Retinal pigment epithelial cell (primary cell): ENCODE results near the gene MAPK8IP1.

ENCODE experiments used
- DNase-seq: peaks from one replicate; pipeline ENCODE4 v3.0.0-alpha.2; 2010; ENCODE audit warnings: low read depth
- H3K4me3 ChIP-seq: 2 replicates; pipeline ENCODE4 v1.5.1; 2011; ENCODE audit warnings: mild to moderate bottlenecking, low read length, control low read depth, moderate library complexity
- CTCF ChIP-seq: conservative IDR thresholded peaks from 2 replicates; pipeline ENCODE4 v1.5.1; 2011; ENCODE audit warnings: low read depth, low read length, control low read depth, inconsistent platforms

MAPK8IP1 gene

GRCh38 chr11:45860764-45861510, 24.5 kb upstream of the MAPK8IP1 start:
- no peak overlapping the region for H3K4me3 ChIP-seq
- no peak for DNase-seq
- no peak for TF ChIP-seq CTCF

GRCh38 chr11:45864041-45864440, 21.4 kb upstream of the MAPK8IP1 start:
- no peak for TF ChIP-seq CTCF
- no peak for DNase-seq
- H3K4me3 ChIP-seq: no peak overlapping the region

- no peak for DNase-seq
- TF ChIP-seq CTCF: no peak
Measured at GRCh38 chr11:45869551-45869950, 15.9 kb upstream of the MAPK8IP1 start.

GRCh38 chr11:45870706-45871105, 14.7 kb upstream of the MAPK8IP1 start:
- no peak for TF ChIP-seq CTCF
- H3K4me3 ChIP-seq: no peak overlapping the region
- no peak for DNase-seq

More at GRCh38 chr11:45869551-45869950, 15.9 kb upstream of the MAPK8IP1 start:
- H3K4me3 ChIP-seq: no peak overlapping the region

- no peak for TF ChIP-seq CTCF
- no peak for DNase-seq
- no peak overlapping the region for H3K4me3 ChIP-seq
Measured at GRCh38 chr11:45871638-45872037, 13.8 kb upstream of the MAPK8IP1 start.

GRCh38 chr11:45872651-45873356, 12.6 kb upstream of the MAPK8IP1 start:
- H3K4me3 ChIP-seq: no peak overlapping the region
- no peak for DNase-seq
- peak; percentile 89 for TF ChIP-seq CTCF

- DNase-seq: no peak
- H3K4me3 ChIP-seq: no peak overlapping the region
- TF ChIP-seq CTCF: no peak
Measured at GRCh38 chr11:45876401-45876800, 9.1 kb upstream of the MAPK8IP1 start.
